Fibroblast of lung (primary cell): Measurements from ENCODE around the gene NFIL3.

Source experiments
- CTCF ChIP-seq, 2 donors: IDR thresholded peaks in 1 of 2; conservative IDR thresholded peaks in 1 of 2; 1 replicate in 1 of 2; 2 replicates in 1 of 2; pipeline ENCODE4 v1.5.1; 2011 to 2012; ENCODE audit warnings: low read length in 2 of 2, control low read depth in 1 of 2, inconsistent platforms in 1 of 2, low read depth in 1 of 2, mild to moderate bottlenecking in 1 of 2
- EZH2 ChIP-seq: IDR thresholded peaks from 2 replicates; pipeline ENCODE4 v1.5.1; 2012; ENCODE audit warnings: low read length, control low read depth, mild to moderate bottlenecking; ENCODE audit errors: missing control alignments

GRCh38 chr9:91386765-91387164, 36.9 kb downstream of the NFIL3 start:
- TF ChIP-seq CTCF (conservative IDR thresholded peaks at IDR 0.05 in 1 of 2, IDR thresholded peaks at IDR 0.05 in 1 of 2; ENCODE audit: low read depth in 1 of 2, low read length in 2 of 2) = no peak
- TF ChIP-seq EZH2 = no peak
